MG63 (cell line): ENCODE data around the gene OR2T34. TPM values are rescaled to one million over a fixed set of nuclear protein-coding genes. Genes with fewer than 3 reads are reported as not detected.
"Not testable (repeated sequence)": the region's sequence is repeated elsewhere in the genome, so short reads cannot be mapped to it uniquely, and the experiment has no call there.

ENCODE experiments used
- DNase-seq: peaks from one replicate; pipeline ENCODE4 v3.0.0-alpha.2; 2020
- H3K27me3 ChIP-seq: fragments of 250-450 bp; sonication (Bioruptor Pico); 2 replicates; pipeline ENCODE4 v1.5.1; 2020; ENCODE audit warnings: mild to moderate bottlenecking, moderate library complexity
- H3K36me3 ChIP-seq: fragments of 250-450 bp; sonication (Bioruptor Pico); 2 replicates; pipeline ENCODE4 v1.5.1; 2020; ENCODE audit warnings: mild to moderate bottlenecking, moderate library complexity
- H3K4me3 ChIP-seq: fragments of 250-450 bp; sonication (Bioruptor Pico); 2 replicates; pipeline ENCODE4 v1.5.1; 2020; ENCODE audit warnings: mild to moderate bottlenecking, moderate library complexity
- H3K9me3 ChIP-seq: fragments of 250-450 bp; sonication (Bioruptor Pico); 2 replicates; pipeline ENCODE4 v1.5.1; 2020; ENCODE audit warnings: mild to moderate bottlenecking, moderate library complexity
- total RNA-seq: library from RNA; depleted of rRNA; stranded (reverse); fragments of >200 nt; shearing (Covaris generic); gene quantifications from 2 replicates; pipeline ENCODE4 v1.2.3, GENCODE V29; 2014; ENCODE audit warnings: low replicate concordance; rRNA removed

OR2T34 gene
- total RNA-seq, 1 experiment from 2014 or later = not detected

DNA sequence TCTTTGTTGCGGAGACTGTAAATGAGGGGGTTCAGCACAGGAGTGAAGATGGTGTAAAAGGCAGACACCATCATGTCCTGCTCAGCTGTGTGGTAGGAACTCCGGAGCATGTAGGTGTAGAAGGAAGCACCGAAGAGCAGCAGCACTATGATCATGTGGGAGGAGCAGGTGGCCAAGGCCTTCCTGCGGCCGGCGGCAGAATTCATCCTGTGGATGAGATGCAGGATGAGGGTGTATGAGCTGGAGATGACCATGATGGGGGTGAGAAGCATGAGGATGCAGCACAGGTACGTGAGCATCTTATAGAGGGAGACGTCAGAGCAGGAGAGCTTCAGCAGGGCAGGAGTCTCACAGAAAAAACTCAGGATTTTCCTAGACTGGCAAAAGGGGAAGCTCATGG is 701 bp downstream of the OR2T34 start:
- H3K27me3 ChIP-seq, H3K36me3 ChIP-seq, DNase-seq, H3K4me3 ChIP-seq, H3K9me3 ChIP-seq: not testable (repeated sequence)

DNA sequence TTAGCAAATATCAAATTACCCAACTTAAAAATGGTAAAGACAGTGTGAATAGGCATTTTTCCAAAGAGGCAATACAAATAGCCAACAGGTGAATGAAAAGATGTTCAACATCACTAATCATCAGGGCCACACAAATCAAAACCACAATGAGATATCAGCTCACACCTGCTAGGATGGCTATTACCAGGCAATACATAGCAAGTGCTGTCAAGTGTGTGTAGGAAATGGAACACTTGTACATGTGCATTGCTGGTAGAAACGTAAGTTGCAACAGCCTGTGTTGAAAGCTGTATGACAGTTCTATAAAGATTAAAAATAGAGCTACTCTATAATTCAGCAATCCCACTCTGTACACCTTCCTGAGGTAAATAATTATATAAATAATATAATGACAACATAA is 2.5 kb downstream of the OR2T34 start:
- not testable (repeated sequence) for H3K4me3 ChIP-seq, H3K27me3 ChIP-seq, DNase-seq, H3K36me3 ChIP-seq, H3K9me3 ChIP-seq

DNA sequence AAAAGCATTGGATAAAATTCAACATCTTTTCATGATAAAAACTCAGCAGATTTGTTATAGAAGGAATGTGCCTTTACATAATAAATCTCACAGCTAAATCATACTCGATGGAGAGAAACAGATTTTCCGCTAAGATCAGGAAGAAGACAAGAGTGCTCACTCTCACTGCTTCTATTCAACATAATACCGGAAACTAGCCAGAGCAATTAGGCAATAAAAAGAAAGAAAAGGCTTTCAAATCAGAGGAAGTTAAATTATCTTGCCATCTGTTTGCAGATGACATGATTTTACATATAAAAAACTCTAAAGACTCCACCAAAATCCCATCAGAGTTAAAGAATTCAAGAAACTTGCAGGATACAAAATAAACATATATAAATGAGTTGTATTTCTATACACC is 3.7 kb downstream of the OR2T34 start:
- not testable (repeated sequence) for H3K4me3 ChIP-seq, H3K36me3 ChIP-seq, H3K9me3 ChIP-seq, H3K27me3 ChIP-seq, DNase-seq

DNA sequence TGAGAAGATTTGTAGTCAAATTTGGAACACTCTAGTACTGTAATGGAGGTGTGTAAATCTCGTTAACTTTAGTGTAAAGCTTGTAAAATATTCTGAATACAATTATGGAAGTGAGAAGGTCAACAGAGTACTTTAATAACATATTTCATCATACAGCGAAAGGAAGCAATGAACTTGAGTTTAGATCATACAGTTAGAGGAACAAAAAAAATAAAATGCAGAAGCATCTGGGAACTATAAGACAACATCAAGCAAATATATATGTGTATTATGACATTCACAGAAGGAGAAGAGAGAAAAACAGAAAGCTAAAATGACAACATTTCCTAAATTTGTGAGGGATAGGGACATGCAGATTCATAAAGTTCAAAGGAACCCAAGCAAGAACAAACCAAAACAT is 5.5 kb downstream of the OR2T34 start:
- H3K36me3 ChIP-seq, H3K9me3 ChIP-seq, H3K27me3 ChIP-seq, H3K4me3 ChIP-seq, DNase-seq: not testable (repeated sequence)

DNA sequence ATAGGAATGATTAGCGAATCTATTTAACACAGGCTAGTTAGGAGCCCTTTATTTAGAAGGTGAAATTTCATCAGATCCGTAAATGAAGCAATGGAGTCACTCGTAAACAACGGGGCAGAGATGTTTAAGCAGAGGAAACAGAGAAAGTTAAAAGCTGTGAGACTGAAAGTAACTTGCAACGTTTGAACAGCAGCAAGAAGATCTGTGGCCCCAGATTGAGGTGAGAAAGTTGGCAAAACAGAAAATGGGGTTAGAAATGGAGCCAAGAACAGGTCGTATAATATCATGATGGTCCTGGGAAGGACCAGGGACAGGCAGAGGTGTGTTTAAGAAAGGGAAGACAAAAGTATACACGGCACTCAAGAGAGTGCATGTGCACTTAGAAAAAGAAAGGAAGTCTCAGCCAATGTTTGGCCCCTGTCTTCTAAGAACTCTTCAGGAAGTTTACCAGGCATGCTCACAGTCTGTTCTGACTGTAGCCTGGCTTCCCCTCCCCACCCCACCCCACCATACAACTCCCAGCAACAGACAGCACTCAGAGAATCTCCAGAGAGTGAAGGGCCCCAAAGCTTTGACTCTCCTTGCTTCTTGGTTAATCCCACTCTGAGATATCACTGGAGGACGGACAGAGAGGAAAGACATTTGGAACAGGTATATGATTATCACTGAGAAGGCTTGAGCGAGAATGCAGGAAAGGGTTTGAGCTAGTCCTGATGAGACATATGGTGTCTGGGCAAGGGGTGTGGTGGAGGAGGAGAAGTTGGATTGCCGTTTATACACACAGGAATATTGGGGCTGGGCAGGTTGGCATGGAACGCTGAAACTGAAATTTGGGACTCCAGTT is 8.8 kb downstream of the OR2T34 start:
- H3K4me3 ChIP-seq, H3K27me3 ChIP-seq, H3K9me3 ChIP-seq, H3K36me3 ChIP-seq, DNase-seq: not testable (repeated sequence)

DNA sequence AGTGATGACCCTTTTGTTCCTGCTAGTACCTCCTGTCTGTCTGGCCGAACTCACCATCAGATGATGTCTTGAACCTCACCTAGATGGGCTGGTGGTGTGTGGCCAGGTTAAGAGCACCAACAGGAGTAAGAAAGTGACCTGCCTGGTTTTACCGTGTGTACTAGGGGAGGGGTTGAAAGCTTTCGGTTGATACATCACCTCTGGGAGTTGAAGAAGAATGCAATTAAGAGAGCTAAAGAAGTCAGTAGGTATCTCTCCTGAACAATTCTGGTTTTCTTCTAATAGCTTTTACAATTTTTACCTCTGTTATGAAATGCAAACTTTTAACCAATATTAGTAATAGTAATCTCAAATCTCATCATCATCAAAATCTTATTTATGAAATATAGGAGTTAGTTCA is 11.9 kb downstream of the OR2T34 start, which contains the start of gene OR2T29:
TSS of gene OR2T29 (minus strand) at position 101 of the 400 bp plus-strand sequence. CDS start 3,281 bp downstream, outside the sequence.
- H3K36me3 ChIP-seq, DNase-seq, H3K4me3 ChIP-seq: not testable (repeated sequence)

DNA sequence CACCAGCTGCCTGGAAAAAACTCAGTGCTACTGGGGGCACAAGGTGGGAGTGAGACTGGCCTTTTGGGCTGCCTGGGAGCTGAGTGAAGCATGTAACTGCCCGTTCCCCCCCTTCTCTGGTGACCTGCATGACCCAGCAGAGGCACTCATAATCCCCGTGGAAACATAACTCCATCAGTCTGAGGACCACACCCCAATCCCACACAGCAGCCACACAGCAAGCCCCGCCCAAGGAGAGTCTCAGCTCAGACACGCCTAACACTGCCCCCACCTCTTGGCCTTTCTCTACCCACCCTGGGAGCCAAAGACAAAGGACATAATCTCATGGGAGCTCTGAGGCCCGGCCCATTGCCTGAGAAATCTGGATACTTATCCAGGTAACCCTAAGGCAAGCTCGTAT is 23.5 kb downstream of the OR2T34 start:
- H3K27me3 ChIP-seq, H3K4me3 ChIP-seq, H3K36me3 ChIP-seq, DNase-seq, H3K9me3 ChIP-seq: not testable (repeated sequence)

More for the DNA sequence above, 11.9 kb downstream of the OR2T34 start, which contains the start of gene OR2T29:
- not testable (repeated sequence) for H3K27me3 ChIP-seq, H3K9me3 ChIP-seq

DNA sequence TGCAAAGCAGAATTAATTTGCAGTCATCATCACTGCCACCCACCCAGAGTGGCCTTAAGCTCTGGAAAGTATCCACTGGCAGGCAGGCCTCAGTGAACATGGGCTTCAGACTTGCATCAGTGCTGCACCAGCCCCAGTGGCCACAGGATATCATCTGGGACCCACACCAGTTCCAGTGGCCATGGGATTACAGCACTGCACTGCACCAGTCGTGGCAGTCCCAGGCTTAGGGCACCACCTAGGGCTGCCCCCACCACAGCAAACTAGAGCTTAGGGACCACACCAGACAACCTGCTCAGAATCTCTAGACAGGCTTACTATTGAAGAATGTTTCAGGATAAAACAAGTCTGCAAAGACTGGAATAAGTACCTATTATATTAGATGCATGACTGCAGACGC is 27.2 kb downstream of the OR2T34 start:
- DNase-seq, H3K36me3 ChIP-seq, H3K4me3 ChIP-seq, H3K9me3 ChIP-seq, H3K27me3 ChIP-seq: not testable (repeated sequence)

DNA sequence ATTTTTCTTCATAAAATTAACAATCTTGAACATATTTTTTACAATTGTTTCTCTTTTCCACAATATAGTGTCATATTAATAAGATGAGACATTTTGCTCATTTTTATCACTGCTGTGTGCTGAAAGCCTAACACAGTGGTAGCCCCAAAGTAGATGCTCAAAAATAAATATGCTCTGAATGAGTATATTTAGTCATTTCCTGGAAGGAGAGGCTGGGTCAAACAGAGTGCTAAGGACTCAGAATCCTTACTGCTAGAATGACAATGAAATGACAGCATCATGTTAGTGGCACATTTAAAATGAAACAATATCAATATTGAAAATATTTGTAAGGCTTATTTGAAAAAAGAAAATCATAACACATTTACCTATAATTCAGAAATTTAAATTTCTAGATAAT is 37.1 kb downstream of the OR2T34 start:
- not testable (repeated sequence) for H3K4me3 ChIP-seq, DNase-seq, H3K36me3 ChIP-seq, H3K27me3 ChIP-seq, H3K9me3 ChIP-seq

Other genes starting within 250 kb of the OR2T34 start
- not detected in 2 replicates for gene OR14C36, start 226.0 kb downstream of the OR2T34 start, total RNA-seq
- gene OR2T4, start 213.1 kb downstream of the OR2T34 start, total RNA-seq = not detected in 2 replicates
- gene OR2T6, start 199.0 kb downstream of the OR2T34 start, total RNA-seq = not detected in 2 replicates
- not detected in 2 replicates for gene OR2T1, start 171.7 kb downstream of the OR2T34 start, total RNA-seq
- not detected in 2 replicates for gene OR2T2, start 129.1 kb downstream of the OR2T34 start, total RNA-seq
- not detected in 2 replicates for gene OR2T3, start 101.4 kb downstream of the OR2T34 start, total RNA-seq
- not detected in 2 replicates for gene OR2T5, start 86.2 kb downstream of the OR2T34 start, total RNA-seq
- gene OR2G6, start 66.7 kb downstream of the OR2T34 start, total RNA-seq = not detected in 2 replicates
- gene OR2T29, start 12.0 kb downstream of the OR2T34 start, total RNA-seq = not detected in 2 replicates
- gene OR2T10, start 22.9 kb upstream of the OR2T34 start, total RNA-seq = not detected in 2 replicates
- not detected in 2 replicates for gene OR2T11, start 60.3 kb upstream of the OR2T34 start, total RNA-seq
- gene OR2T35, start 70.5 kb upstream of the OR2T34 start, total RNA-seq = not detected in 2 replicates
- gene OR2T27, start 80.8 kb upstream of the OR2T34 start, total RNA-seq = not detected in 2 replicates
- not detected in 2 replicates for gene OR14I1, start 128.0 kb upstream of the OR2T34 start, total RNA-seq
- gene LYPD8, start 181.0 kb upstream of the OR2T34 start, total RNA-seq = not detected in 2 replicates